RCC 7860 (cell line): ENCODE results near the gene UBAC2.

Source experiments
- DNase-seq: peaks from one replicate; pipeline ENCODE4 v3.0.0-alpha.2; 2015; ENCODE audit warnings: low spot score
- FAIRE-seq: peaks from 2 replicates; lab custom pipeline; 2012; peaks lifted over from hg19 to GRCh38; lab: Jason Lieb, UNC

Gene UBAC2

DNA sequence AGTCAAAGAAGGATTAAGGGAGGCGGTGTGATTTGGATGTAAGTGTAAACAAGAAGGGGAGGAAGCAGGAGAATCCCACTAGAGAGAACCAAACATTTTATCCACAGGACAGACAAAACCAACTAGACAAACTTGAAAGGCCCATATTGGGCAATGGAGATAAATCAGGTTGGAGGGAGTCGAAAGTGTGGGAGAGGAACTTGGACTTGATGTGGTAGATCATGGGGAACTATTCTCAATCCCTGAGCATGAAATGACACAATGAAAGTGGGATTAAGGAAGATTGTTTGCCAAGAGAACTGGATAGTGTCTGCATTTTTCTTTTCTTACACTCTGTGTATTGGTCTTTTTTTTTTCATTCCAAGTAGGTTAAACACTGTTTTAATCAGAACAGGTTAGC, 88.6 kb downstream of the UBAC2 start:
- DNase-seq (no peak), FAIRE-seq (no peak)

DNA sequence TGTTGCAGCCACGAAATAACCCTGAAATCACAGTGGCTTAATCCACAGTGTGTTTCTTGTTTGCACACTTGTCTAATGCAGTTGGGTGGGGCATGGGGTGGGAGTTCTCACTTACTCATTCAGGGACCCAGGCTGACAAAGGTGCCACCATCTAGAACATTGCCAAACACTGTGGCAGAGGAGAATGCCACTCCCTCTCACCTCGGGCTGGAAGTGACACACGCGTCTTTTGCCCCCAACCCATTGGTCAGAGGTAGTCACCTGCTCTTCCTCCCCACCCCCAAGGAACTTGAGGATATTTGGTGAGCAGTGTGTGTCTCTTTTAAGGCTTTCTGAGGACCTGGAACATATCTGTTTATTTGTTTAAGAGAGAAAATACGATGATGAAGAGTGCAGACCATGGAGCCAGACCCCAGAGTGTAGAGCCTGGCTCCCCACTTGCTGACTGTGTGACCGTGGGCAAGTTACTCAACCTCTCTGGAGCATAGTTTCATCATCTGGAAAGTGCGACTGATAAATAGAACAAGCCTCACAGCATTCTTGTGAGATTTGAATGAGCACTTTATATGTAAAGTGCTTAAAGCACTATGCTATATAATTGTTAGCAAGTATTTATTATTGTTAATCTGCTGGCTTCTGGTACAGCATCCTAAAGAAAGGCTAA, 89.2 kb downstream of the UBAC2 start:
- FAIRE-seq = no peak
- DNase-seq = no peak

DNA sequence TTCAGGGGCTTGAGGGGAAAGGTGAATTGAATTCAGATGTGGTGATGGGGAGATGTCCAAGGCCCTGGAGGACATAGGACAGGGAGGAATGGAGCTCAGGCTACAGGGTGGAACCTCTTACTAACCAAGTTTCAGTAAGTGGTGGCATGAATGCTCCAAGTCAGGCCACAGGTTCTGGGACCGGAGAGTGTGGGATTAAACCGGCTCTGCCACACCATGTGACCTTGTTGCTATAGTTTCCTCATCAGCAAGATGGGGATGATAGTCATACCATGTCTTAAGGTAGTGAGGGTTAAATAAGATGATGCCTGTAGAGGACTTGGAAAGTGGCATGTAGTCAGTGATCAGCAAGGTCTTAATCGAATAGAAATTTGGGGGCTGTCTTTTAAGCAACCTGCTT, 90.2 kb downstream of the UBAC2 start:
- FAIRE-seq = no peak
- no peak for DNase-seq

DNA sequence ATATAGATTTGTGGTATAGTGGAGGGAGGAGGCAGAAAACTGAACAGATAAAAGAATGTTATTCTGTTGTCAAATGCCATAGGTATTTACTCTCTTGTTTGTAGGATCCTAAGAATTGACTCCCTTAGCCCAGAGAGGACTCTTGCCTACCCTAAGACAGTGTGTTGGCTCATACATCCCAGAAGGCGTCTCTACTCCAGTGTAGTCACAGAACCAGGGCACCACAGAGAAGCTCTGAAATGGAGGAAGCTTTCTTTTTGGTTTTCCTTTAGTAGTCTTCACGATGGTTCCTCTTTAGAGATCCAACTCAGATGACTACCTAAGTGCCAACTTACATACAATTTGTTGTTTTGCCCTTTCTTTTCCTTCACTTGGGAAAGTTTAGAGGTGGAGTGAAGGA, 92.5 kb downstream of the UBAC2 start:
- DNase-seq (no peak), FAIRE-seq (no peak)

DNA sequence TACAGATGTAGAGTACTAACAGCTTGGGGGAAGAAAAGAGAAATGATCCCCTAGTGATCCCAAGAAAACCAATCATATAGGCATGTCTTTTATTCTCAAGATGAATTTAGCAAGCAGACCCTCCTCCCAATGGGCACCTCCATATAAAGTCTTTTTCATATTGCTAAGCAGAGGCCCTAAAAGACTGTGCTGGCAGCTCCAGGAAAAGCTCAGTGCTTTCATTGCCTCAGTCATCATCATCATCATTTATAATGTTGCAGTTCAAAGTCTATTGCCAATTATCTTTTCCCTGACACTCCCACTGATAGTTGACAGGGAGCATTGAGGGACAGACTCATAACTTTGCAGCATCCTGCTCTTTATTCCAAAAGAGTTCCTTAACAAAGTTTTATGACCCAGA, 93.5 kb downstream of the UBAC2 start:
- DNase-seq (no peak), FAIRE-seq (no peak)

DNA sequence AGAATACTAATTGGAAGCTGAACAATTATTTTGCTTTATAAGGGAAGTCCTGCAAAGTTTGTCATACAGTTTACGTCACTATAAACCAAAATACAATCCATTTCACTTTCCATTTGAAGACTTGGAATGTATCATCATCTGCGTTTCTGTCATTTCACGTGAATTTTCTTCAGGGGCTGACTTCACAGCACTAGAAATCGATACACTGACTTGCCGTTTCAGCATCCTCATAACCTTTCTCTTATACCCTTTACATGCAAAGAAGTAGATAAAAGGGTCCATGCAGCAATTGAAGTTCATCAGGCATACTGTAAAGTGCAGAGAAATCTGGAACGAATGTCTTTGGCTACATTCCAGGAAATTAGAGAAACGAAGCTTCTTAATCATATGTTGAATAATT, 94.3 kb downstream of the UBAC2 start:
- FAIRE-seq (no peak), DNase-seq (no peak)

DNA sequence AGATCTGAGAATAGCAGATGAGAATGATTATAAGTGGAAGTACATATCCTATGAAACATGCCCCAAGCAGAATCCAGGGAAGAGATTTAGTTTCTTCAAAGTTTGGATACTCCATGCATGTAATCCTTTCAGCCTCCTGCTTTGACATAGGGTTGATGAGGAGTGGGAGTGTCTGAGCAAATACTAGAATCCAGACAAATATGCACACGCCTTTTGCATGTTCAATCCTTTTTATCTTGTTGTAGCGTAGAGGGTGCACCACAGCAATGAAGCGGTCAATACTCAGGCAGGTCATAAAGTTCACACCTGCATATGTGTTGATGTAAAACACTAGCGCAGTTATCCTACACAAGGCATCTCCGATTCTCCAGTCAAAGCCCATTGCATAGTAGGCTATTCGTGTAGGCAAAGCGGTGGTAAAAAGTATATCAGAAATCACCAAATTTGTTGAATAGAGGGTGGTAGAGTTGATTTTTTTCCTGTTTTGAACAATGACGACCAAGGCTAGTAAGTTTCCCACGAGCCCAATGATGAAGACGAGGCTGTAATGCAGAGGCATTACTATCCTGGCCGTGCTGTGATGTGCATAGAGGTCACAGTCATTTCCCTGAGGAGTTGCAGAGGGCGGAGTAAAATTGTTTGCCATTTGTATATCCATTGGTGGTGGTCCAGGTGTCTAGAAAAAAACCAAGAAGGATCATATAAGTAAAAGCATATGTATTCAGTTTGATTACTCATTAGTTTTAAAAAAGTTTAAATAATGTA, 95.0 kb downstream of the UBAC2 start:
- FAIRE-seq (no peak), DNase-seq (no peak)

DNA sequence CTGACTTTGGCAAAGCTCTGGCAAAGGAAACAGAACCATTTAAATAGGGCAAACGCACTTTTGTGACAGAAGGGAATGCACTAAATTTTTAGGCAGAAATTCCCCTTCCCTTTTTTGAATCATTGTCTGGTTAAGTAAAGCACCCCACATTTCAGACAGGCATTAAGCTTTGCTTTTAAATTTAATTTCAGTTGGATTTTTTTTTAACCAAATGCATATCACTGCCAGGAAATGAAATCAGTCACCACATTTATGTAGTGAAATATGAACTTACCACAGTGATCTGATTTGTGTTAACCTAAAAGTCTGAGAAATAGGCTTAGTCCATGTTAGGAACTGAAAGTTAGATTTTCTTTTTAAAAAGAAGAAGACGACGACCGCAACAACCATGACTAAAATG, 95.7 kb downstream of the UBAC2 start:
- DNase-seq (no peak), FAIRE-seq (no peak)

DNA sequence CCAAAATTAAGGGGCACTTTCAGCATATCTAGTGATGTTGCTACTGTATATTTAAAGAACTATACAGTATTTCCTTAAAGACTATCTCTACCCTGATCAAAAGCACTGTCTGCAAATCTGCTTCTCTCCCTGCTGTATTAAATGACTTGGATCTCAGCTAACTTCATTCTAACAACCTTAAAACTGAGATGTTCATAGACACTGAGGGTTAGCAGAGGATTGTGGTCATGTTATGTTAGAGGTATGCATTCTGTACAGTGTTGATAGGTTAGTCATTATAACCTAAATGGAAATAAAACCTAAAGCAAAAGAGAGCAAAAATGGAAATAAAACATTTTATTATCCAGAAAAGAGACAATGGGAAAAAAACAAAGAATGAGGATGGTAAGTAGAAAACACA, 96.7 kb downstream of the UBAC2 start:
- FAIRE-seq = no peak
- DNase-seq = no peak

DNA sequence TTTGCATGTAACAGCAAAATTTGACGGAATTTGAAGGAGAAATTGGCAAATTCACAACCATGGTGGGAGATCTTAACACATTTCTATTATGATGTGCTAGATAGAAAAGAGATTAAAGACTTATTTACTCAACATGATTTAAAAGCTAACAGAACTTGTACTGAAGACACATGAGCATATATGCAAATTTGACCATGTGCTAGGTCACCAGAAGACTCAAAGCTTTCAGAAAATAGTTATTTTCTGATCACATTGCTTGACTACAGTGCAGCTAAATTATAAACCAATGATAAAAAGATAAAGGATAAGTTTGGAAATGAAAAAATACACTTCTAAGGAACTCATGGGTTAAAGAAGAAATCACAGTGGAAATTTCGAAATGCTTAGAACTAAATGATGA, 97.4 kb downstream of the UBAC2 start:
- FAIRE-seq = no peak
- no peak for DNase-seq

DNA sequence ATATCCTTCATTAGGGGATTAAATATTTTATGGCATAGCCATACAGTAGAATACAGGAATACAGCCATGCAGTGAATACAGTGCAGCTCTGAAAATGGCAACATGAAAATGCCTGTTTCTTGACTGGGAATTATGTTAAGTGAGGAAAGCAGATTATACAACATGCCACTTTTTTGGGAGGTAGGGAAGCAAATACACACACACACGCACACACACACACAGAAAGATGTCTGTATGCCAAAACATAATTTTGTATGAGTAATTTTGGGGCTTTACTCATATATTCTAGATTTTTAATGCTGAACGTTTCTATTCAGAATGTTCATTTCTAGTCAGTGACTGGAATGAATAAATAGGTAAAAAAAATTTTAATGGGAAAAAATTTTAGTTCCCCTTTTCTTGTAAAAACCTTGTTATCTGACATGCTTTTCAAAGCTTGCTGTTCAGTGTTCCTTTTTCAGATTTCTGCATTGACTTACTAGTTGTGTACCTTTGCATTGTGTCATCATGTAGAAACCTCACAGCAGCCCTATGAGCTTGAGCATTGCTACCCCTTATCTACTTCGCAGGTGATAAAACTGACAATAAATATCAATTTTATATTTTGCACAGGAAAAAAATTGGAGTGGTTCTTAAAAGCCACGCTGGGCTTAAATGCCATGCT, 98.7 kb downstream of the UBAC2 start:
- DNase-seq (no peak), FAIRE-seq (no peak)

DNA sequence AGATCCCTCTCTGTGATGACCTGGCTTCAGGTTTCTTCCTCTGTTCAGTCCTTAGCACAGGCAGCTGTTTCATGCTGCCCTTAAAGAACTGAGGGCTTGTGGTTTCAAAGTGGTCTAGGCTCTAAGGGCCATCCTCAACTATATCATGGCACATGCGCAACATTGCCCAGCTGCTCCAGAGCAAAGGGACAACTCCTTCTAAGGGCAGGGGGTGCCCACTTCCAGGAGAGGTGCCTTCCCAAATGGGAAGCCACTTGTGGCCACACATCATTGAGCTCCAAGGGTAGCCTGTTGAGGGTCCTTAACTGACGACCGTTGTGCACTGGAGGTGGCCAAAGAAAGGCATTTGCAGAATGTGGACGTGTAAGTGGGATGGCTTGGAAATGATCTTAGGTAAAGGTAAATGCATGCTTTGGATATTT, 99.3 kb downstream of the UBAC2 start:
- FAIRE-seq = no peak
- DNase-seq = no peak

DNA sequence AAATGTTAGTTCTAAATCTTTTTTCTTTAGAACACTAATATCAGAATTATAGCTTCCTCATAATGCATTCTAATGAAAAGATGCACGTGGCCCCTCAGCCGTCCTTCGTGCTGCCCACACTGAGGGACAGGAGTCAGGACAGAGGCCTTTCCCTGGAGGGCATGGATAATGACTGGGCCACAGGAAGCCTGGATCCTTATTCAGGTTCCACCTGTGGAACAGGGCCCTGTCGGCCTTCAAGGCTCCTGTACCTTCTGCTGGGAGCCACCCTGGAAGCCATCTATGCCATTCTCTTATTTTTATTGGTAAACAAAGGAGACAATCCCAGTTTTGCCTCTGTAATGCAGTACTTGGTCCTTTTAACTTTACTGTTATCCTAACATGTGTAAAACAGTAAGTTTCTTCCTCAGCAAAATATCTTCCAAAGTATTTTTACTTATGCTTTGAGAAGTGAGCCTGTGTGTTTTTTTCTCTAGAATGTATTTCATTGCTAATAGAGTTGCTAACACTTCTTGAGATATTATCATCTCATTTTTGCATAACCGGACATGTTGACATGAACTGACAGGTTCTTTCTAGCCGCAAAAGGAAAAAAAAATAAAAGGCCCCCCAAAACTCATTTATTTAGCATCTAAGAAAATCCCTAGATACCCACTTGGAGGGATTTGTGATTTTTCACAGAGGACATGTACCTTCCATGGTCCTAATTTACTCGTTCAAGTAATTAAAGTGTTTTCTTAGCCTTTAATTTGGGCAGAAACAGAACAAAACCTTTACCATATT, 100.6 kb downstream of the UBAC2 start:
- FAIRE-seq (no peak), DNase-seq (no peak)

DNA sequence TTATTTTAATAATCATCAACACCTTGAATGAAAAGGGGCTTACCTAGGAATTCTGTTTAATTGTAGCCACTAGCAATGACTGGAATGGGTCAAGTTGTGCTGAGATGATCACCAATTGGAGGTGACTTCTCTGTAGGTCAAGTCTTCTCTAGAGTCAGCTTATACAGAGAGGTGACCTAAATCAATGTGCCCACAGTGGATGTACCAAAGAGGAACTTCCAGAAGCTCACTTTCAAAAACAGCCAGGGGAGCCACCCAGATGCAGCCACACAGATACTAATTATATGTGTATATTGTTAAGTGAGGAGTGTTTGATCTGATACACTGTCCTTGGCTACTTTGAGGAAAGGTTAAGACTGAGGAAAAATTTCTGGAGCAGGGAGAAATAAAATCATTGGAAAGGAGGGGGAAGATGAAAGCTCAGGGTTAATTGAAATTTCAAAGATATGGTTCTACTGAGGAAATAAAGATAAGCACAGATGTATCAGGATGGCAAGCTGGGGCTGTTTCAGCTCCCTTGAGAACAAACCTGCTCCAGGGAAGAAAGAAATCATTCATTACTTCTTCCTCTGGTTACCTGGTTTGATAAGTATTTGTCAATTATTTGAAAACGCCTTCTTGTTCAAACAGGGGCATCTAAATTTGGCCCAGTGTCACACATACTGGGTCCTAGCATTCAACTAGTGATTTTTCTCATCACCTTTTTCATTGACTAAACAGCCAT, 101.4 kb downstream of the UBAC2 start:
- FAIRE-seq = no peak

DNA sequence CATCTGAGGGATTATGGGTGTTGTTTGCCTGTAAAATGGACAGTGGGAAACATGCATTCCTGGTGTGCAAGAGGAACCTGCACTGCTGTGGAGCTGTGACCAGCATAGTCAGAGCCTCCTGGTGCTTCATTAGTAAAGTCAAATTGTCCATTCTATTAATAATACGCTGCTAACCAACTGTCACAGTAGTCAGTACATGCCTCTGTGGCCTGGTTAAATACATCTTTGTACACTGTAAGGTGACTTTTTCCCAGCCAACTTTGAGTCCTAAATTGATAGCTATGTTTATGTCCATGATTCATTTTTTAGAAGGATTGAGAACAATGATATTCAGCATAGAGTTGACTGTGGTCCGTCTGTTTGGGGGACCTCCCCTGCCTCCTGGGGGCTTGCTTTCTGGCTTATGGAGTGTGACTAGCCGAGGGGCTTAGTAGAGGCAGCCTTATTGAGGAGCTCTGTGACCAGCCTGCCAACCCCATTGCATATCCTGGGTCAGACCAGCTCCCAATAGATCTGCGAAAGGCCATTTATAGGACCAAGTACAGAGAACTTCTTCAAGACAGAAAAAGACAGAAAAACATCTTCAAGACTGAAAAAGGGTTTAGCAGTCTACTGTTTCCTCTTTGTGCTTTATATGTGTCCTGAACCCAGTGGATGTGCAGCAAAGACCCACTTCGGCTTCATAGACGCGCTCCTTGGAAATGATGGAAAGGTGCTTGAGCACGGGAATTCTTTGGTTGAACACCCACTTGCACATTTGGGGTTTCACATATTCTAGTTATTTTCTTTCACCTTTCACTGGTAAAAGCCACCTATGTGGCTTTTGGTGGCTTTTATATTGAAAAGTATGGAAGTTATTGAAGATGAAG, 102.2 kb downstream of the UBAC2 start:
- DNase-seq (no peak), FAIRE-seq (no peak)

More for the DNA sequence above, 101.4 kb downstream of the UBAC2 start:
- DNase-seq = no peak

DNA sequence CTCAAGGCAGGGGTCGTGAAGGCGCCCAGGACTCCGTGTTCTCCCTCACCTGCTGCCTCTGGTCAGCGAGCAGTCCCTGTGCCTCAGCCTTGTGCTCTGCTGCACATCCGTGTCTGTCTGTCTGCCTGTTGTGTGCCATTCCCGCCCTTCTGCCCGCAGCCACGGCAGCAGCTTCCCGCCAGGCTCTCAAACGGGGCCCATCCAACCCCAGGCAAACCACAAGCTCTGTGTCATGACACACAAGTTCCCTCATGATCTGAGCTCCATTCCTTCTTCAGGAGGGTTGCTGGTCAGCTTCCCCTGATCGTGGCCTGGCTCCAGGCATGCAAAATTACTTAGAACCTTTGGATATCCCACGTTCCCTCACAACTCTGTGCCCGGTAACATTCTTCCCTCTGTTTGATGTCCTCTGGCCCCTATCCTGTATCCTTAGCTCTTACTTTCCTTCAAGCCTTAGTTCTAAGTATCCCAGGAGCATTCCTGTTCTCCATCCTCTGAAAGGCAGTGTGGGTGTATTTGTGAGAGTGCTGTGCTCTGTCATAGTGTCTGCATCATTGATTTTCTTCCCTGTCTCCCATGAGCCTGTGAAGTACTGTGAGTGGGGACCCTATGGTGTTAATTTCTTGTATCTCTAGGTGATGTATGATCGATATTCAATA, 103.3 kb downstream of the UBAC2 start:
- FAIRE-seq (no peak), DNase-seq (no peak)

DNA sequence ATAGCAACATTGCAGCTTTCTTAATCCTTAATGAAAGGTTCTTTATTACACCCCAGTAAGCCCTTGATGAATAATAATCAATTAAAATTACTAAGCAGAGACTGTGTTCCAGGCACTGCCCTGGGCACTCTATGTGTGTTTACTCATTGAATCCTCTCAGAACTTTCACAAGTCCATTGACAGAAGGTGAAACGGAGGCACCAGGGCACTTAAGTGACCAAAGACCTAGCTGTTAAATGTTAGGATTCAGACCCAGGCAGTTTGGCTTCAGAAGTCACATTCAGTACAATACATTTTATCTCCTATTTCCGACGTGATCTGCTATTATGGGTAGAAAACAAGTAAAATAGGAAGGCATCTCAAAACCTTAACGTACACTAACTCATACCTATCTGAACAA, 103.9 kb downstream of the UBAC2 start:
- FAIRE-seq (no peak), DNase-seq (no peak)

DNA sequence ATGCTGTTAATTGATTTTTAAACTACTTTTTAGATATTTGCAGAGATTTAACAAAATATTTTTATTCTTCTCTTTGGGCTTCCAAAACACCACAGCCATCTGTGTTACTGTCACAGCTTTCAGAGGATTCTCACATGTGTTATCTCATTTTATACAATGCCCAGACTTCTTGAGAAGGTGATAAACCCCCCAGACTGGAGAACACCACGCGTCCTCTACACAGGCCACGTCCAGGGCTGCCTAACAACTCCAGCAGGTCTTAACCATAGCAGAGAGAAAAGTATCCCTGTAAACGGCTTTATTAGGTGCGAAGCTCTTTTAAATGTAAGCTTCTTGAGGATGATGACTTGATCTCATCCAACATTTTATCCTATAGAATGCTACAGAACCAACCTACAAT, 104.5 kb downstream of the UBAC2 start:
- DNase-seq = no peak
- FAIRE-seq = no peak

DNA sequence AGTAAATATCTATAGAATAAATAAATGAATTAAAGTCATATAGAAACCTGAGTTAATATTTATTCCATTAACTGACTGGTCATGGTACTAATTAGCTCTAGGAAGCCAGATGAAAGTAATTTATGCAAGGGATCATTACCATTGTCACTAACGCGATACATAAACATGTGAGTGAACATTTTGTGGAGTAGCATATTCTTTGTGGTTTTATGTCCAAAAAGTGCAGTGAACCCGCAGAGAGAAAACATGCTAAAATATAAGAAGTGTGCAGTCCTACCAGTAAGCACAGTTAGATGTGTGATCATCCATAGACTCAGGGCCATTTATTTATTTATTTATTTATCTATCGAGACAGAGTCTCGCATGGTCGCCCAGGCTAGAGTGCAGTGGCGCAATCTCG, 104.9 kb downstream of the UBAC2 start:
- DNase-seq (no peak), FAIRE-seq (no peak)
